Left ventricle myocardium superior (tissue), 1 donor: ENCODE data around the gene FAXC. TPM values are rescaled to one million over a fixed set of nuclear protein-coding genes. Genes with fewer than 3 reads are reported as not detected.

Source experiments
- ATAC-seq: fragments of 200-7000 bp; cut with Tn5 transposase; one replicate; pipeline ENCODE4 v1.9.1; 2020; ENCODE audit warnings: mild to moderate bottlenecking, moderate library complexity
- DNase-seq: peaks from one replicate; pipeline ENCODE4 v3.0.0-alpha.2; 2020
- intact Hi-C: fragments of 100-400 bp; cut with micrococcal nuclease; formaldehyde crosslinking; loops from one replicate; pipeline ENCODE4 v1.11.0; 2022
- total RNA-seq: library from RNA; stranded (reverse); fragmentation: NEBNext Ultra II Directional; extraction: Animal tissue kit (Norgen Biotek cat#: 25700); gene quantifications from one replicate; pipeline ENCODE4 v1.2.1, GENCODE V29; 2021
- donor health status: DM: no; HTN: yes; CAD: no; lungs with severe emphysema.

The FAXC gene
- total RNA-seq, 1 donor from 2014 or later, result not detected

DNA sequence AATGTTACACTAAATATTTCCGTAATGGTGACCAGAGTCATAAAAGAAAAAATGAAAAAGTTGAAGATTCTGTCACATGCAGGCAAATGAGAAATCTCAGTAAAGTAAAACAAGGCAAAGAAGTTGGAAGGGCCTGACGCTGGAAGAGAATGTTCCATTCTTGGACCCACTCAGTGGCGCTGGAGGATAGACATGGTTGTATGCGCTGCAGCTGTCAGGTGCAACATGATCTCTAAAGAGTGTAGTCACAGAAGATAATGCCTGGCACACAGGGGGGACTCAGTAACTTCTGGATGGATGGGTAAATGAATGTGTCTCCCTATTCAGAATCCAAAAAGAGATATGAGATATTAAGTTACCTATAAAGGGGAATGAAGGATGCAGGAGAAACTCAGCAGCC lies 116.3 kb downstream of the FAXC start:
- ATAC-seq (no peak), DNase-seq (no peak)
- intact Hi-C loops, result no loop called here

DNA sequence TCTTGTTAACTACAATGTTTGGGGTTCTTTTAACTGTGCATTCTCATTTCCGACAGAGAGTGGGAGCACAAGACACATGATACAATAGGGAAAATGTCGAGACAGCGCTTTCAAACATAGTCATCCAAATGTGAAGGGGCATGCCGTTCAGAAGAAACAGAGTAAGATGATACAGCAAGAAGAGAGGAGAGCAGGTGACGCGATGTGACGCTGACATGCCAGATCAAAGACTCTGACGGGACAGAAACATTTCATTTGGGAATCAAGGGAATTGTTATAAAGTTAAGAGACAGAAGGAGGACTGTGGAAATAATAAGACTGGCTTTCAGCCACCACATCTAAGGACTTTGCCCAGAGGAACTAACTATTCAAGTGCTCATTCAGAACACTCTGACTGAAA lies 117.4 kb downstream of the FAXC start:
- ATAC-seq, result no peak
- DNase-seq, result no peak
- intact Hi-C loops, result no loop called here

DNA sequence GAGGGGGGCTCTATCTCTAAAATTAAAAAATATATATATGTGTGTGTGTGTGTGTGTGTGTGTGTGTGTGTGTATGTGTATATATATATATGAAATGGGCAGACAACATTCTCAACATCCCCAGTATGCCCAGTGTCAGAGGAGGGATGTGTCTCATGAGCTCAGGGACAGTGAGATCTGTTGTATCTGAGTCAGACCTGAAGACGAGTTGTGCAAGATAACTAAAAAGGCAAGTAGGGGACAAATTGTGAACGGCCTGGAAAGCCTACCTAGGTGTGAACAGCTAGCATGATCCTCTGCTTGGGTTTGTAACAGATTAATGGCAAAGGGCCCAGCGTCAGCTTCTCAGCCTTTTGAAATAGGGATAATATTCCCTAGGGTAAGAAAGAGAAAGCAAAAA lies 124.3 kb downstream of the FAXC start:
- ATAC-seq (no peak), DNase-seq (no peak)
- intact Hi-C loops, result no loop called here

Other genes with a start within 250 kb of the FAXC start
- gene COQ3, start 44.5 kb upstream of the FAXC start, total RNA-seq, result 33.8 TPM
- 54.6 TPM for gene PNISR, start 75.6 kb upstream of the FAXC start, total RNA-seq
- gene USP45, start 165.7 kb upstream of the FAXC start, total RNA-seq, result 12.3 TPM
- 16.9 TPM for gene CCNC, start 219.0 kb upstream of the FAXC start, total RNA-seq